ENCODE results near the gene MGST2. TPM values are rescaled to one million over a fixed set of nuclear protein-coding genes. Genes with fewer than 3 reads are reported as not detected.

The MGST2 gene
- total and polyA plus RNA-seq, 2 experiments from 2014 or later: 4.6 to 19.1 TPM

- no peak overlapping the region for H3K27ac Mint-ChIP-seq
- ATAC-seq: no peak
These were observed 26.0 kb upstream of the MGST2 start for GRCh38 chr4:139639654-139640053.

More at GRCh38 chr4:139639654-139640053, 26.0 kb upstream of the MGST2 start:
- H3K36me3 Mint-ChIP-seq (ENCODE audit: low read depth): peaks cover 6% of the 10 kb centered on the region; the same call in 1 of the 3 replicates
- TF ChIP-seq NANOG (IDR thresholded peaks at IDR 0.05; ENCODE audit: borderline replicate concordance) (no peak), ZNF114 (CRISPR knock-in tag; IDR thresholded peaks at IDR 0.05) (no peak), CTCF (conservative IDR thresholded peaks at IDR 0.05; ENCODE audit: low read depth in 2 of 2) (no peak), EZH2 (IDR thresholded peaks at IDR 0.05; ENCODE audit: low read depth, unreplicated experiment) (no peak), STAT1 (IDR thresholded peaks at IDR 0.05; ENCODE audit: unreplicated experiment) (no peak), REST (IDR thresholded peaks at IDR 0.05; ENCODE audit: unreplicated experiment) (no peak), CREB1 (CRISPR knock-in tag; IDR thresholded peaks at IDR 0.05; ENCODE audit: low read depth) (no peak), EZH2phosphoT487 (IDR thresholded peaks at IDR 0.05; ENCODE audit: unreplicated experiment) (no peak), ETS1 (IDR thresholded peaks at IDR 0.05) (no peak), ZNF331 (CRISPR knock-in tag; IDR thresholded peaks at IDR 0.05; ENCODE audit: low read depth) (no peak), ZNF462 (CRISPR knock-in tag; IDR thresholded peaks at IDR 0.05) (no peak), POLR2AphosphoS5 (IDR thresholded peaks at IDR 0.05; ENCODE audit: low read depth) (no peak), JUNB (IDR thresholded peaks at IDR 0.05; ENCODE audit: unreplicated experiment) (no peak)
- Histone ChIP-seq H3K27me3 (ENCODE audit: insufficient read depth) (no peaks in the 10 kb centered on the region), H3F3A (replicated peaks; ENCODE audit: low read depth) (no peaks in the 10 kb centered on the region), H3K36me3 (ENCODE audit: insufficient read depth) (no peaks in the 10 kb centered on the region; the same call in 1 of the 2 replicates), H3K4me3 (no peak overlapping the region), H3K27ac (ENCODE audit: low read depth) (no peak overlapping the region), H3K4me1 (ENCODE audit: insufficient read depth) (no peaks in the 10 kb centered on the region), H3K4me2 (no peak overlapping the region), H3K79me2 (replicated peaks; ENCODE audit: insufficient read depth) (no peaks in the 10 kb centered on the region), H4K20me1 (replicated peaks; ENCODE audit: insufficient read depth) (no peaks in the 10 kb centered on the region), H3K9me2 (ENCODE audit: insufficient read depth) (0 out of 2 replicates have a peak, but pooled peaks cover 2% of the 10 kb centered on the region), H2AFZ (no peak overlapping the region)
- H3K4me1 Mint-ChIP-seq: peaks cover 3% of the 10 kb centered on the region; the same call in 2 of the 3 replicates
- no peak for DNase-seq (ENCODE audit: low spot score)
- peaks cover 6% of the 10 kb centered on the region for H3K27me3 Mint-ChIP-seq (ENCODE audit: insufficient read depth, low read depth, poor library complexity)
- H3K9me3 Mint-ChIP-seq: peaks cover 15% of the 10 kb centered on the region
- H3K4me3 Mint-ChIP-seq: no peak overlapping the region

Measured in GM23338 (cell line).